Peyer's patch (tissue), 4 donors: ENCODE data around the gene RAMP3.

Experiments
- POLR2A ChIP-seq, 2 donors: fragments of 450-650 bp; IDR thresholded peaks; one replicate each; pipeline ENCODE4 v1.5.1; 2017; ENCODE audit warnings: antibody characterized with exemption in 2 of 2, mild to moderate bottlenecking in 2 of 2, moderate library complexity in 2 of 2
- TF ChIP-seq, protein P1 (sequence below), 6 experiments: fragments of 450-650 bp in 4 of 6; fragments of 200-600 bp in 2 of 6; sonication (generic) in 1 of 6; IDR thresholded peaks; one replicate each; pipeline ENCODE4 v1.5.1; 2017 to 2019; ENCODE audit warnings: antibody characterized with exemption in 6 of 6, mild to moderate bottlenecking in 3 of 6, moderate library complexity in 1 of 6

GRCh38 chr7:45125193-45125904 is 32.2 kb upstream of the RAMP3 start:
- TF ChIP-seq, protein P1, sequence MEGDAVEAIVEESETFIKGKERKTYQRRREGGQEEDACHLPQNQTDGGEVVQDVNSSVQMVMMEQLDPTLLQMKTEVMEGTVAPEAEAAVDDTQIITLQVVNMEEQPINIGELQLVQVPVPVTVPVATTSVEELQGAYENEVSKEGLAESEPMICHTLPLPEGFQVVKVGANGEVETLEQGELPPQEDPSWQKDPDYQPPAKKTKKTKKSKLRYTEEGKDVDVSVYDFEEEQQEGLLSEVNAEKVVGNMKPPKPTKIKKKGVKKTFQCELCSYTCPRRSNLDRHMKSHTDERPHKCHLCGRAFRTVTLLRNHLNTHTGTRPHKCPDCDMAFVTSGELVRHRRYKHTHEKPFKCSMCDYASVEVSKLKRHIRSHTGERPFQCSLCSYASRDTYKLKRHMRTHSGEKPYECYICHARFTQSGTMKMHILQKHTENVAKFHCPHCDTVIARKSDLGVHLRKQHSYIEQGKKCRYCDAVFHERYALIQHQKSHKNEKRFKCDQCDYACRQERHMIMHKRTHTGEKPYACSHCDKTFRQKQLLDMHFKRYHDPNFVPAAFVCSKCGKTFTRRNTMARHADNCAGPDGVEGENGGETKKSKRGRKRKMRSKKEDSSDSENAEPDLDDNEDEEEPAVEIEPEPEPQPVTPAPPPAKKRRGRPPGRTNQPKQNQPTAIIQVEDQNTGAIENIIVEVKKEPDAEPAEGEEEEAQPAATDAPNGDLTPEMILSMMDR (IDR thresholded peaks at IDR 0.05): no peak
- TF ChIP-seq POLR2A (IDR thresholded peaks at IDR 0.05): no peak
